Stomach (tissue), 9 donors: Measurements from ENCODE around the gene ELP1. TPM values are rescaled to one million over a fixed set of nuclear protein-coding genes. Genes with fewer than 3 reads are reported as not detected.

Experiments used
- DNase-seq, 2 donors: peaks; one replicate each; pipeline versions ENCODE4 v3.0.0 to v3.0.0-alpha.2; 2013 to 2019
- H3K27ac ChIP-seq, 5 donors: fragments of 200-600 bp in 4 of 5; sonication (generic) in 4 of 5; one replicate each; pipeline ENCODE4 v1.5.1; 2013 to 2019; ENCODE audit warnings: mild to moderate bottlenecking in 1 of 5, moderate library complexity in 1 of 5
- H3K27me3 ChIP-seq, 3 donors: fragments of 200-600 bp; sonication (generic); one replicate each; pipeline ENCODE4 v1.5.1; 2017 to 2019; ENCODE audit warnings: mixed run types in 1 of 3
- H3K36me3 ChIP-seq, 4 donors: fragments of 200-600 bp; sonication (generic); 1 replicate in 3 of 4; 2 replicates in 1 of 4; pipeline ENCODE4 v1.5.1; 2016 to 2019
- H3K4me1 ChIP-seq, 4 donors: fragments of 200-600 bp; sonication (generic); one replicate each; pipeline ENCODE4 v1.5.1; 2016 to 2019
- H3K4me3 ChIP-seq, 4 donors: fragments of 200-600 bp; sonication (generic) in 3 of 4; one replicate each; pipeline ENCODE4 v1.5.1; 2016 to 2019; ENCODE audit warnings: mild to moderate bottlenecking in 1 of 4
- H3K9me3 ChIP-seq, 4 donors: fragments of 200-600 bp; sonication (generic); one replicate each; pipeline ENCODE4 v1.5.1; 2016 to 2019
- CTCF ChIP-seq, 7 experiments: fragments of 450-650 bp in 4 of 7; fragments of 200-600 bp in 3 of 7; sonication (generic) in 3 of 7; IDR thresholded peaks; one replicate each; pipeline ENCODE4 v1.5.1; 2016 to 2019; ENCODE audit warnings: antibody characterized with exemption in 7 of 7, control low read depth in 2 of 7, mild to moderate bottlenecking in 1 of 7
- EP300 ChIP-seq: sonication (generic); formaldehyde crosslinking; IDR thresholded peaks from one replicate; pipeline ENCODE4 v1.6.1; 2017; ENCODE audit warnings: antibody characterized with exemption
- POLR2A ChIP-seq, 4 donors: fragments of 450-650 bp; IDR thresholded peaks; one replicate each; pipeline ENCODE4 v1.6.1; 2016; ENCODE audit warnings: antibody characterized with exemption in 4 of 4, control low read depth in 2 of 4, mild to moderate bottlenecking in 1 of 4, moderate library complexity in 1 of 4
- POLR2AphosphoS5 ChIP-seq, 3 donors: sonication (generic); formaldehyde crosslinking; IDR thresholded peaks; one replicate each; pipeline ENCODE4 v1.6.1; 2016; ENCODE audit warnings: antibody characterized with exemption in 3 of 3
- WGBS, 5 donors: extraction: QIAGEN DNeasy Blood & Tissue Kit in 3 of 5; methylation state at CpG; one replicate each; pipeline versions ENCODE4 v1.1.5 to v1.1.7; 2013 to 2018; 5-methylcytosine and 5-hydroxymethylcytosine counted together
- intact Hi-C: fragments of 100-400 bp; cut with DNase I; formaldehyde crosslinking; loops from one replicate; pipeline ENCODE4 v1.15.1; 2023; ENCODE audit warnings: low total_unique reads
- polyA plus RNA-seq, 3 donors: library from polyadenylated mRNA; stranded (reverse); fragments of 200-250 nt; gene quantifications; one replicate each; pipeline ENCODE4 v1.2.3, GENCODE V29; 2013
- total RNA-seq, 5 donors: library from RNA; depleted of rRNA; stranded (reverse); fragments of >200 nt; gene quantifications; one replicate each; pipeline versions ENCODE4 v1.1.0 to v1.2.3, GENCODE V29; 2014 to 2016
- donor health status: healthy with polysubstance abuse.
- donor health status: Bipolar disorder and iron deficiency.
- donor health status: healthy.

Gene ELP1
- total and polyA plus RNA-seq, 8 donors = 6.0 to 47.3 (median 19.0) TPM

- 91 to 98% (median 93%) methylated on average over 2 of the region's 2 CpGs for WGBS, 5 donors
- no peak overlapping the region for H3K4me3 ChIP-seq
- intact Hi-C loops = no loop called here
- no peaks in the 10 kb centered on the region for H3K4me1 ChIP-seq
- TF ChIP-seq CTCF (IDR thresholded peaks at IDR 0.05) = no peak
- TF ChIP-seq EP300 = no peak
- TF ChIP-seq POLR2A (IDR thresholded peaks at IDR 0.05) = no peak
- no peak for TF ChIP-seq POLR2AphosphoS5 (IDR thresholded peaks at IDR 0.05)
- no peak for DNase-seq
- H3K9me3 ChIP-seq = no peaks in the 10 kb centered on the region
- no peak overlapping the region for H3K27ac ChIP-seq
- H3K27me3 ChIP-seq = no peaks in the 10 kb centered on the region
- H3K36me3 ChIP-seq = peaks cover 0 to 31% (median 27%) of the 10 kb centered on the region in 4 donors
Measured at GRCh38 chr9:108961151-108961550, 27.2 kb upstream of the ELP1 start.

GRCh38 chr9:108960331-108960730, 26.4 kb upstream of the ELP1 start:
- intact Hi-C loops = no loop called here
- WGBS, 5 donors = 63 to 72% (median 71%) methylated on average over 6 of the region's 6 CpGs

GRCh38 chr9:108956631-108957026, 22.7 kb upstream of the ELP1 start:
- H3K27ac ChIP-seq = no peak overlapping the region
- DNase-seq = no peak
- H3K36me3 ChIP-seq = peaks cover 0 to 15% (median 8%) of the 10 kb centered on the region in 4 donors
- H3K4me1 ChIP-seq = peaks cover 0 to 4% (median 0%) of the 10 kb centered on the region in 4 donors
- no peak for TF ChIP-seq CTCF (IDR thresholded peaks at IDR 0.05)
- no peak for TF ChIP-seq POLR2A (IDR thresholded peaks at IDR 0.05)
- TF ChIP-seq POLR2AphosphoS5 (IDR thresholded peaks at IDR 0.05) = no peak
- intact Hi-C loops = no loop called here
- H3K27me3 ChIP-seq = no peaks in the 10 kb centered on the region
- H3K9me3 ChIP-seq = no peaks in the 10 kb centered on the region
- H3K4me3 ChIP-seq = no peak overlapping the region

More at GRCh38 chr9:108960331-108960730, 26.4 kb upstream of the ELP1 start:
- Histone ChIP-seq H3K27me3 (no peaks in the 10 kb centered on the region), H3K4me1 (no peaks in the 10 kb centered on the region), H3K4me3 (no peak overlapping the region), H3K36me3 (peaks cover 0 to 24% (median 20%) of the 10 kb centered on the region in 4 donors), H3K27ac (no peak overlapping the region), H3K9me3 (no peaks in the 10 kb centered on the region)
- TF ChIP-seq POLR2AphosphoS5 (IDR thresholded peaks at IDR 0.05) = no peak
- no peak for TF ChIP-seq CTCF (IDR thresholded peaks at IDR 0.05)
- TF ChIP-seq POLR2A (IDR thresholded peaks at IDR 0.05) = no peak
- TF ChIP-seq EP300 = no peak
- no peak for DNase-seq

GRCh38 chr9:108956022-108956630, 22.2 kb upstream of the ELP1 start:
- no peaks in the 10 kb centered on the region for H3K9me3 ChIP-seq

More at GRCh38 chr9:108956022-108956630, 22.2 kb upstream of the ELP1 start:
- Histone ChIP-seq H3K27me3 (no peaks in the 10 kb centered on the region), H3K4me3 (no peak overlapping the region), H3K4me1 (peaks cover 0 to 4% (median 0%) of the 10 kb centered on the region in 4 donors), H3K27ac (no peak overlapping the region), H3K36me3 (peaks cover 0 to 18% (median 7%) of the 10 kb centered on the region in 4 donors)
- no peak for TF ChIP-seq EP300
- no peak for TF ChIP-seq POLR2AphosphoS5 (IDR thresholded peaks at IDR 0.05)
- TF ChIP-seq CTCF (IDR thresholded peaks at IDR 0.05) = no peak
- intact Hi-C loops = no loop called here
- no peak for DNase-seq
- 76 to 87% (median 81%) methylated on average over 4 of the region's 4 CpGs for WGBS, 5 donors
